ENCODE results near the gene TBR1.

The TBR1 gene

GRCh38 chr2:161415034-161415986 lies 787 bp upstream of the TBR1 start:
- FAIRE-seq (no peak), DNase-seq (ENCODE audit: low spot score) (no peak)

GRCh38 chr2:161416708-161417437 lies 776 bp downstream of the TBR1 start:
- no peak for DNase-seq (ENCODE audit: low spot score)
- FAIRE-seq = no peak

- no peak for DNase-seq (ENCODE audit: low spot score)
- FAIRE-seq = no peak
Measured at GRCh38 chr2:161417438-161418274, 1.6 kb downstream of the TBR1 start.

- FAIRE-seq (no peak), DNase-seq (ENCODE audit: low spot score) (no peak)
Measured at GRCh38 chr2:161418275-161418714, 2.2 kb downstream of the TBR1 start.

- FAIRE-seq = no peak
- DNase-seq (ENCODE audit: low spot score) = no peak
Measured at GRCh38 chr2:161418715-161419637, 2.9 kb downstream of the TBR1 start.

GRCh38 chr2:161419638-161420190 lies 3.6 kb downstream of the TBR1 start:
- no peak for DNase-seq (ENCODE audit: low spot score)
- no peak for FAIRE-seq

GRCh38 chr2:161420406-161421074 lies 4.4 kb downstream of the TBR1 start:
- no peak for DNase-seq (ENCODE audit: low spot score)
- no peak for FAIRE-seq

GRCh38 chr2:161421686-161422085 lies 5.6 kb downstream of the TBR1 start:
- FAIRE-seq (no peak), DNase-seq (ENCODE audit: low spot score) (no peak)

GRCh38 chr2:161422816-161423403 lies 6.8 kb downstream of the TBR1 start:
- DNase-seq (ENCODE audit: low spot score) = no peak
- FAIRE-seq = no peak

- DNase-seq (ENCODE audit: low spot score) (no peak), FAIRE-seq (no peak)
Measured at GRCh38 chr2:161423421-161424393, 7.6 kb downstream of the TBR1 start.

GRCh38 chr2:161424394-161424769 lies 8.3 kb downstream of the TBR1 start:
- no peak for DNase-seq (ENCODE audit: low spot score)
- FAIRE-seq = no peak

GRCh38 chr2:161424891-161425727 lies 9.0 kb downstream of the TBR1 start:
- DNase-seq (ENCODE audit: low spot score) (no peak), FAIRE-seq (no peak)

GRCh38 chr2:161425728-161426454 lies 9.8 kb downstream of the TBR1 start:
- no peak for FAIRE-seq
- no peak for DNase-seq (ENCODE audit: low spot score)

GRCh38 chr2:161426455-161426921 lies 10.4 kb downstream of the TBR1 start:
- FAIRE-seq (no peak), DNase-seq (ENCODE audit: low spot score) (no peak)

GRCh38 chr2:161426922-161427663 lies 11.0 kb downstream of the TBR1 start:
- DNase-seq (ENCODE audit: low spot score) (no peak), FAIRE-seq (no peak)

All from urothelium cell line (cell line).